Suprapubic skin (tissue), 4 donors: ENCODE data around the gene ATP13A3. TPM values are rescaled to one million over a fixed set of nuclear protein-coding genes. Genes with fewer than 3 reads are reported as not detected.

Experiments used
- DNase-seq, 2 donors: peaks; one replicate each; pipeline ENCODE4 v3.0.0-alpha.2; 2019; ENCODE audit warnings: low spot score in 2 of 2
- H3K27ac ChIP-seq: fragments of 200-600 bp; sonication (generic); one replicate; pipeline ENCODE4 v1.5.1; 2019
- H3K27me3 ChIP-seq: fragments of 200-600 bp; sonication (generic); one replicate; pipeline ENCODE4 v1.5.1; 2019
- H3K36me3 ChIP-seq: fragments of 200-600 bp; sonication (generic); one replicate; pipeline ENCODE4 v1.5.1; 2019
- H3K4me1 ChIP-seq: fragments of 200-600 bp; sonication (generic); one replicate; pipeline ENCODE4 v1.5.1; 2019
- H3K4me3 ChIP-seq: fragments of 200-600 bp; sonication (generic); one replicate; pipeline ENCODE4 v1.5.1; 2019; ENCODE audit warnings: mild to moderate bottlenecking
- H3K9me3 ChIP-seq: fragments of 200-600 bp; sonication (generic); one replicate; pipeline ENCODE4 v1.5.1; 2019
- CTCF ChIP-seq, 2 donors: fragments of 200-600 bp in 1 of 2; fragments of 450-650 bp in 1 of 2; sonication (generic) in 1 of 2; IDR thresholded peaks; one replicate each; pipeline ENCODE4 v1.5.1; 2016 to 2019; ENCODE audit warnings: antibody characterized with exemption in 2 of 2, mild to moderate bottlenecking in 1 of 2, moderate library complexity in 1 of 2
- EP300 ChIP-seq: sonication (generic); formaldehyde crosslinking; IDR thresholded peaks from one replicate; pipeline ENCODE4 v1.6.1; 2017; ENCODE audit warnings: antibody characterized with exemption
- POLR2A ChIP-seq, 2 donors: fragments of 450-650 bp; IDR thresholded peaks; one replicate each; pipeline ENCODE4 v1.6.1; 2017; ENCODE audit warnings: antibody characterized with exemption in 2 of 2, mild to moderate bottlenecking in 2 of 2, moderate library complexity in 2 of 2
- POLR2AphosphoS5 ChIP-seq, 3 donors: sonication (generic); formaldehyde crosslinking; IDR thresholded peaks; one replicate each; pipeline ENCODE4 v1.6.1; 2017; ENCODE audit warnings: antibody characterized with exemption in 3 of 3
- WGBS: methylation state at CpG from one replicate; pipeline ENCODE4 v1.1.5; 2018; 5-methylcytosine and 5-hydroxymethylcytosine counted together
- total RNA-seq, 4 donors: library from RNA; depleted of rRNA; stranded (reverse); fragments of >200 nt; gene quantifications; one replicate each; pipeline ENCODE4 v1.1.0, GENCODE V29; 2016

Gene ATP13A3
- total RNA-seq, 4 donors from 2014 or later = 49.3 to 76.0 (median 64.0) TPM

GRCh38 chr3:194354315-194354714 is 132.5 kb downstream of the ATP13A3 start:
- 64% methylated on average over 2 of the region's 2 CpGs for WGBS
- no peak for TF ChIP-seq POLR2AphosphoS5 (IDR thresholded peaks at IDR 0.05)
- TF ChIP-seq EP300 = no peak
- no peak for TF ChIP-seq CTCF (IDR thresholded peaks at IDR 0.05)
- no peak for TF ChIP-seq POLR2A (IDR thresholded peaks at IDR 0.05)
- no peak for DNase-seq
- Histone ChIP-seq H3K4me1 (no peaks in the 10 kb centered on the region), H3K9me3 (no peaks in the 10 kb centered on the region), H3K4me3 (no peak overlapping the region), H3K36me3 (no peaks in the 10 kb centered on the region), H3K27me3 (no peaks in the 10 kb centered on the region), H3K27ac (no peak overlapping the region)

Other genes starting within 250 kb of the ATP13A3 start
- gene CPN2, start 135.7 kb downstream of the ATP13A3 start, total RNA-seq = not detected
- 10 to 100 TPM in 1 of 4 donors, 1 to 10 TPM in 2, not detected in 1; 5.6 to 23.7 (median 9.6) TPM for gene LRRC15, start 117.3 kb downstream of the ATP13A3 start, total RNA-seq
- gene GP5, start 87.7 kb downstream of the ATP13A3 start, total RNA-seq = under 1 TPM in 1 of 4 donors, not detected in 3; 0.19 TPM
- gene TMEM44, start 146.4 kb upstream of the ATP13A3 start, total RNA-seq = 1 to 10 TPM; 1.5 to 8.2 (median 4.7) TPM
- 10 to 100 TPM; 51.7 to 86.5 (median 56.6) TPM for gene LSG1, start 185.2 kb upstream of the ATP13A3 start, total RNA-seq
- gene FAM43A, start 198.9 kb upstream of the ATP13A3 start, total RNA-seq = 10 to 100 TPM in 3 of 4 donors, 1 to 10 TPM in 1; 9.3 to 60.9 (median 26.9) TPM